GM12878 (cell line): ENCODE data around the gene SLC12A9.

Experiments
- BMI1 ChIP-seq: fragments of 450-650 bp; IDR thresholded peaks from 2 replicates; pipeline ENCODE4 v1.6.1; 2016; ENCODE audit warnings: mild to moderate bottlenecking, moderate library complexity, borderline replicate concordance
- CHD1 ChIP-seq: IDR thresholded peaks from 2 replicates; pipeline ENCODE4 v1.6.1; 2012; ENCODE audit warnings: low read depth, low read length, improper control_type of control experiment
- CREB1 ChIP-seq: IDR thresholded peaks from 2 replicates; pipeline ENCODE4 v1.6.1; 2012; ENCODE audit warnings: low read depth, mild to moderate bottlenecking, inconsistent platforms
- CTCF ChIP-seq, 3 experiments: IDR thresholded peaks in 2 of 3; conservative IDR thresholded peaks in 1 of 3; 2 replicates each; pipeline ENCODE4 v1.5.1; 2011; ENCODE audit warnings: low read depth in 3 of 3, low read length in 3 of 3, mild to moderate bottlenecking in 3 of 3, control low read depth in 2 of 3, moderate library complexity in 2 of 3, inconsistent platforms in 1 of 3, mixed read lengths in 1 of 3; ENCODE audit not compliant: control insufficient read depth in 2 of 3, insufficient read depth in 1 of 3; ENCODE audit errors: extremely low read depth in 1 of 3
- KLF5 ChIP-seq: fragments of 450-650 bp; IDR thresholded peaks from 2 replicates; pipeline ENCODE4 v1.6.1; 2014; ENCODE audit warnings: mild to moderate bottlenecking; ENCODE audit not compliant: partially characterized antibody
- NR2C2 ChIP-seq: IDR thresholded peaks from 2 replicates; pipeline ENCODE4 v1.6.1; 2011; ENCODE audit warnings: borderline replicate concordance, low read depth; ENCODE audit not compliant: control insufficient read depth, insufficient read length
- RAD21 ChIP-seq: IDR thresholded peaks from 2 replicates; pipeline ENCODE4 v1.6.1; 2011; ENCODE audit warnings: mild to moderate bottlenecking, low read depth, low read length, moderate library complexity; ENCODE audit not compliant: insufficient read depth
- RBBP5 ChIP-seq: fragments of 200-600 bp; sonication (generic); conservative IDR thresholded peaks from 2 replicates; pipeline ENCODE4 v1.6.1; 2016
- SIN3A ChIP-seq: IDR thresholded peaks from 2 replicates; pipeline ENCODE4 v1.6.1; 2012; ENCODE audit warnings: low read depth, low read length, improper control_type of control experiment
- SPI1 ChIP-seq: IDR thresholded peaks from 2 replicates; pipeline ENCODE4 v1.6.1; 2011; ENCODE audit warnings: low read depth, mild to moderate bottlenecking, low read length, moderate library complexity, borderline replicate concordance; ENCODE audit not compliant: insufficient read depth
- SUZ12 ChIP-seq: fragments of 200-600 bp; sonication (generic); IDR thresholded peaks from one replicate; pipeline ENCODE4 v1.6.1; 2018; ENCODE audit warnings: antibody characterized with exemption, mild to moderate bottlenecking; ENCODE audit not compliant: unreplicated experiment
- TF ChIP-seq, protein P1 (sequence below): IDR thresholded peaks from 2 replicates; pipeline ENCODE4 v1.6.1; 2012; ENCODE audit warnings: low read depth, low read length, improper control_type of control experiment

DNA sequence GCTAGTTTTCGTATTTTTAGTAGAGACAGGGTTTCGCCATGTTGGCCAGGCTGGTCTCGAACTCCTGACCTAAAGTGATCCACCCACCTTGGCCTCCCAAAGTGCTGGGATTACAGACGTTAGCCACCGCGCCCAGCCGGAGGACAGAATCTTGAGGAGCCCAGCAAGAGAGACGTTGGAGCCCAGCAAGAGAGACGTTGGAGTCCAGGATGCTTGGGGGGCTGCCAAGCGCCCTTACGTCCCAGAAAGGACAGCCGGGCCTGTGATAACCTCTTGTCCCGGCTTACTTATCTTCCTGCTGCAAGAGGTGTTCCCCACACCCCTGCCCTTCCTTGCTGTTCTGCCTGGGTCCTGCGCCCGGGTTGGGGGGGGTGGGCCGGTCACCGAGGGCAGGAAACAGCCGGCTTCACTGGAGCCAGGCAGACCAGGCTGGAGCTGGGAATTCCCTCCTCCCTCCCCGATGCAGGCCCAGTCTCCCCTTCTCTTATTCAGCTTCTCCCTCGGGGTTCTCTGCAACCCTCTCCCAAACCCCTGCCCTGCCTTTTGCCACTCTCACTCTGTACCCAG lies 23.3 kb upstream of the SLC12A9 start:
- TF ChIP-seq CHD1 (no peak), RBBP5 (no peak), NR2C2 (no peak), CTCF (IDR thresholded peaks at IDR 0.05 in 2 of 3, conservative IDR thresholded peaks at IDR 0.05 in 1 of 3; ENCODE audit: control insufficient read depth in 2 of 3, extremely low read depth in 1 of 3, insufficient read depth in 1 of 3, low read depth in 3 of 3, low read length in 3 of 3) (no peak), RAD21 (no peak), CREB1 (no peak), BMI1 (no peak), SIN3A (no peak), SPI1 (no peak), SUZ12 (no peak), KLF5 (no peak)
- TF ChIP-seq, protein P1, sequence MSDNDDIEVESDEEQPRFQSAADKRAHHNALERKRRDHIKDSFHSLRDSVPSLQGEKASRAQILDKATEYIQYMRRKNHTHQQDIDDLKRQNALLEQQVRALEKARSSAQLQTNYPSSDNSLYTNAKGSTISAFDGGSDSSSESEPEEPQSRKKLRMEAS = no peak
